Measurements from ENCODE around the gene RNF181.
"Not testable (repeated sequence)": the region's sequence is repeated elsewhere in the genome, so short reads cannot be mapped to it uniquely, and the experiment has no call there.

Gene RNF181

DNA sequence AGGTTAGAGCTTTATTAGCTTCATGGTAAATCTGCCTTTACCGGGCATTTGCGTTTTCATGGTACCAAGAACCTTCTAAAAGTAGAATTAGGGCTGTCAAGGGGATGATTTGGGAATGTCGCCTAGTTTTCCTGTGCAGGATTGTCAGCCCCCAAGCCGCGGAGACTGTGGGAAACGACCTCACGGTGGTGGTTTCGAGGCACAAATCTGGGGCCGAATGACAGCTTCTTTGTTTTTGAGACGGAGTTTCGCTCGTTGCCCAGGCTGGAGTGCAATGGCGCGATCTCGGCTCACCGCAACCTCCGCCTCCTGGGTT is 19.8 kb downstream of the RNF181 start:
- no peak for DNase-seq

DNA sequence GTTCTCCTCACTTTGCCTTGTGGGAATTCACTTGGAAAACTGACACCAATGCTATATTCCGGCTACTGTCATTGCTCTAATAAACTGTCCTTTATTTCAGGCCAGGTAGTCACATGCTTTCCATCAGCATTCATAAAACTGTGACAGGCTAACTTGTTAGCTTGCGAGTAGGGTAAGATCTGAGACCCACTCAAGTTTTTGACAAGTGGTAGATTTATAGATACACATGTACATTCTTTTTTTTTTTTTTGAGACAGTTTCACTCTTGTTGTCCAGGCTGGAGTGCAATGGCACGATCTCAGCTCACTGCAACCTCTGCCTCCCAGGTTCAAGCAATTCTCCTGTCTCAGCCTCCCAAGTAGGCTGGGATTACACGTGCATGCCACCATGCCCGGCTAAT is 22.2 kb downstream of the RNF181 start:
- not testable (repeated sequence) for DNase-seq

DNA sequence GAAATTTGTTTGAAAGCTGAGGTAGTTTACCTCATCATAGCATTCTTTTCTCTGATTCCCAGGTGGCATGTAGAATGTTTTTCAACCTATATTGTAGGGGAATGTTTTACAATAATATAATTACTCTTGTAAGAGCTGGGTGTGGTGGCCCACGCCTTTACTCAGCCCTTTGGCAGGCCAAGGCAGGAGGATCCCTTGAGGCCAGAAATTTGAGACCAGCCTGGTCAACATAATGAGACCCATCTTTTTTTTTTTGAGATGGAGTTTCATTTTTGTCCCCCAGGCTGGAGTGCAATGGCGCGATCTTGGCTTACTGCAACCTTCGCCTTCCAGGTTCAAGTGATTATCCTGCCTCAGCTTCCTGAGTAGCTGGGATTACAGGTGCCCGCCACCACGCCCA is 24.1 kb downstream of the RNF181 start:
- no peak for DNase-seq

DNA sequence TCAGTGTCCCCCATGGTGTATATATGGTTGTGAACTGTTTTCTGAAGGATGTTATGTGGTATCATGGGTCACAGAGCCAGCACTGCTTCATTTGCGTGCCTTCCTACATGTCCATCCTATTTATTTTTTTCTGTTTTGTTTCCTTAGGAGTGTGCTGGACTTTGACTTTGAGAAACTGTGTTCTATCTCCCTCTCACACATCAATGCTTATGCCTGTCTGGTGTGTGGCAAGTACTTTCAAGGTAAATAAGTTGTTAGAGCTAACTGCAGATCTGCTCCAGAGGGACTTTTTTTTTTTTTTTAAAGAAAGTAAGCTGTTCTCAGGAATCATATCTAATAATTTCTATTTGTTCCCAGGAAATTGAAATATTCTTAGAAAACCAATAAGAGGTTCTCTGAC is 25.8 kb downstream of the RNF181 start:
- DNase-seq = no peak

DNA sequence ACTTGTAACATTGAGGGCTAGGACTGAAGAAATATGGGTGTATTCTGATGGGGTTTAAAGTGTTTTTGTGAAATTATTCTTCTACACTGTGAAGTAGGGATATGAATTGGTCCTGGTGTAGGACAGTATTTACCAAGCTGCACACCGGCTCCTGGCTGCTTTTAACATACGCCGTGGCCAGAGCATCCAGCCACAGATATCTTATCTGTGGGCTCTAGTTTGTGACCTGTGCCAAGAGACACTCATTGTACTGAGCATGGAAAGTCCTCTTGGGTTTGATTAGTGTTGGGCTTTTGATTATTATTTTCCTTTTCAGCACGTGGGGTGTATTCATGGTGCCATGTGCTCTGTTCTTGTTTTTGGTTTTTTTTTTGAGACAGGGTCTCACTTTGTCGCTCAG is 28.4 kb downstream of the RNF181 start:
- DNase-seq = no peak

DNA sequence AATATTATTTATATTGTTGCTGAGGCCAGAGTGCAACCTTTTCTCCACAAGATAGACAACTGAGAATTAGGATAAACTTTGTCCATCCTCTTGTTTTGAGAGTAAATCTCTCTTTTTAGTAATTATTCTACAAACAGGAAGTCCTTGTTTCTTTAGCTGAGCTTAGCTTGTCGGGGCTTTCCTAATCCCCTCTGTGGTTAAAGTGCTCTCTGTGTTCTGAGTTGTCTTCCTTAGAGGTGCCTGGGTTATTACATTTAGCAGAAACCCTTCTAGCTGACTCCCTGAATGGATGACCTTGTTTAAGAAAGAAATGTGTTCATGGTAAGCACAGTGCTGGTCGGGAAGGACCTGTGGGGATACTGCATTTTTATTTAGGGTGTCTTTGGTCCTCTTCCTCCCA is 33.1 kb downstream of the RNF181 start:
- no peak for DNase-seq

DNA sequence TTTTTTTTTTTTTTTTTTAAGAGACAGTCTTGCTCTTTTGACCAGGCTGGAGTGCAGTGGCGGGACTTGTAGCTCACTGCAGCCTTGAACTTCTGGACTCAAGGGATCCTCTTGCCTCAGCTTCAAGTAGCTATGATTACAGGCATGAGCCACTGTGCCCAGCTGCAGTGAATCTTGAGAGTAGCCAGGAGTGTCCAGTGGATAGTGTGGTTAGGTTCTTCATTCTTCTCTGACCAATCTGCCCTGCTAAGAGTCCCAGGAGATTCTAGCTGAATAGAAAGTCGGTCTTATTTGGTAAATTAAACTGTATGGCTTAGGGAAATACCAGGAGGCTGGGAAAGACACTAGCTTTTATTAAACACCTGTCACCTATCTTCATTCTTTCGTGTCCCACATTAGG is 35.8 kb downstream of the RNF181 start:
- DNase-seq = no peak

DNA sequence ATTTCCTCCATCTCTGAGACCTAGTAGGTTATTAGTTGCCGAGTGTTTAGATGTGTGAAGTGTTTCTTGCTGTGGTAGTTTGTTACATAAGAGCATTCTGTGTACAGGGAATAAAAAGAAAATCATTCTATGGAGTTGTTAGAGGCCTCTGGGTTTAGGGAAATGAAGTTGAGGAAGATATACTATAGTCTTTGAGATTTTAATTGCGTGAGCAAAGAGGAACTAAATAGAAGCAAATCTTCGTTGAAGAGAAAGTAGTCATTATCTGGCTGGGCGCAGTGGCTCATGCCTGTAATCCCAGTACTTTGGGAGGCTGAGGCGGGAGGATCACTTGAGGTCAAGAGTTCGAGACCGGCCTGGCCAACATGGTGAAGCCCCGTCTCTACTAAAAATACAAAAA is 39.5 kb downstream of the RNF181 start:
- DNase-seq = no peak

DNA sequence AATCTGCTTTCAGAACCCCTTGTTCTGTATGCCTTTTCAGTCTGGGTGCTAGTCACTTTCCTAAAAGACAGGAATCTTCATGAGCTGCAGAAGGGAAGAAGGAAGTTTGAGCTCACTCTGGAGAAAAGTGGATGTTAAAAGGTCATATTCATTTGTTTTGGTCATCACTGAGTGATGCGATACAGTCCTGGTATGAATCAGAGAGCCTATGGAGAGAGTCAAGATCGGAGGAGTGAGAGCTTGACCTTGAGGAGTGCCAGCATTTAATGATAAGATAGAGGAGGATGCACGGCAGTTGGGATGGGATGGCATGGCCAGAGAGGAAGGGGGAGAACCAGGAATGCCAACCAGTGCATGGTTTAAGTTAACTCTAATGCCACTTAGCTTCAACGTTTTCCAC is 40.1 kb downstream of the RNF181 start:
- no peak for DNase-seq

DNA sequence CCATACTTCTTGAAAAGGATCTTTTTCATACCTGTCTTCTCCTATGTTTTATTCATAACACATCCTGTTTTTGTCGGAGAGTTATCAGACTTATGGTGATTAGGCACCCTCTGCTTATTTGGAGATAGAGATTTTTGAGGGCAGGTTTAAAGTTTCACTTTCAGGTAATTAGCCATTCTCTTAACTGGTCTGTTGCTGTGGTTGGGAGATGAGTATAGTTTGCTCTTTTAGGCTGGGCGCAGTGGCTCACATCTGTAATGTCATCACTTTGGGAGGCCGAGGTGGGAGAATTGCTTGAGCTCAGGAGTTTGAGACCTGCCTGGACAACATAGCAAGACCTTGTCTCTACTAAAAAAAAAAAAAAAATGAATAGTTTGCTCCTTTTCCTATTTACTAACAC is 47.2 kb downstream of the RNF181 start:
- DNase-seq = no peak

DNA sequence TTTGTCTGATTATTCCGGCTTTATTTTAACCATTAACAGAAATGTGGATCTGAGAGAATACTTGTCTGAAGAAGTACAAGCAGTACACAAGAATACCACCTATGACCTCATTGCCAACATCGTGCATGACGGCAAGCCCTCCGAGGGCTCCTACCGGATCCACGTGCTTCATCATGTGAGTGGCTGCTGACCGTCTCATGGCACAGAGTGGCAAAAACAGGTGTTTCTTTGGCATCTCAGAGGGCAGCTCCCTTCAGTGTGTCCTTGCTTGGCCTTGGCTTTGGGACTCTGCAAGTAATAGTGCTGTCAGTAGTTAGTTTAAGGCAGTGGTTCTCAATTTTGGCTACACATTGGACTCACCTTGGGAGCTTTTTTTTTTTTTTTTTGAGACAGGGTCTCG is 49.4 kb downstream of the RNF181 start:
- no peak for DNase-seq

DNA sequence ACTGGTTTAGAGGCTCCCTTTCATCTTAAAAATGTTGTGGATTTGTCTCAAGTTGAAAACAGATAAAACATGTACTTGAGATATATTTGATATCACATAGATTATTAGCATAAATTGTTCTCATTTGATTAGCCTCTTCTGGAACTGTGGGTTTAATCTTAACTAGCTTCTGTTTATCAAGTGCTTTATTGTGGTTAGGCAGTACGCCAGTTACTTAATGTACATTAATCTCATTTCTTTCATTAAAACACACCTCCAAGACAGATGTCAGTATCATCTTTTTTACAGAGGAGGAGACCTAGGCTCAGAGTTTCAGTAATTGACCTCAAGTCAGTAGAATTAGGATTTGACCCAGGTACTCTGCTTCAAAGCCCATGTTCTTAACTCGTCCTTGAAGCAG is 50.6 kb downstream of the RNF181 start:
- no peak for DNase-seq

Measured in NCI-H2107 (cell line).